Measurements from ENCODE around the gene STRIT1. TPM values are rescaled to one million over a fixed set of nuclear protein-coding genes. Genes with fewer than 3 reads are reported as not detected.
A peak's percentile ranks its signal among the peaks of the same experiment; 100 is the strongest.

The STRIT1 gene
- total and polyA plus RNA-seq, 9 of the 15 experiments (the other 6 are each of a cell fraction or from before 2014, with no cell fraction given) = not detected

DNA sequence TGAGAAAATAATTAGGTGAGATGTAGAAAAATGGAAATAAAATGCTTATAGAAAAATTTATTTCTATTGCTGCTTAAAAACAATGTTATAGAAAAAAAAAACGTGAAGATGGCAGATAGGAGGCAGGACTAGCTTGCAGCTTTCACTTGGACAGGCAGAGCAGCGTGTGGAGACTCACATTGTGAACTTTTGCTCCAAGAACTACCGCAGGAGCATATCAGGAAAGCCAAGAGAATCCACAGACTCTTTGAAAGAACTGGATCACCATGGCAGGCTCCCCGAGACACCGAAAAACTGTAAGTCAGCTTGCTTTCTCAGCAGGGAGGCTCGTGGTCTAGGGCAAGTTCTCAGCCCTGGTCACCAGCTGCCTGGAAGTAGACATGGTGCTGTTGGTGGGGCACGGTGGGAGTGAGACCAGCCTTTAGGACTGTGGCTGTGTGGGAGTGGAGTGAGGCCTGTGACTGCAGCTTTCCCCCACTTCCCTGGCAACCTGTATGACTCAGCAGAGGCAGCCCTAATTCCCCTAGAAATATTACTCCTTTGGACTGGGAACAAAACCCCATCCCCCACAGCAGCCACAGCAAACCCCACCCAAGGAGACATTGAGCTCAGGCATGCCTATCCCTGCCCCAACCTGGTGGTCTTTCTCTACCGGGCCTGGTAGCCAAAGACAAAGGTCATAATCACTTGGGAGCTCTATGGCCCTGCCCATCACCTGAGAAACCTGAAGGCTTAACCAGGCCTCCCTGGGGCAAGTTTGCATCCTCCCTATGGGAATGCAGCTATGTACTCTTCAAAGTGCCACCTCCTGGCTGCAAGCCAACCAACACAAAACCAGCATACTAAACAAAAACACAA, 22.8 kb downstream of the STRIT1 start (continued):
- TF ChIP-seq CBFA2T3 (IDR thresholded peaks at IDR 0.05) (peak; percentile 30), NR2C2 (CRISPR knock-in tag; IDR thresholded peaks at IDR 0.05) (no peak), NR2C2 (tag; IDR thresholded peaks at IDR 0.05) (0 out of 2 replicates have a peak, but pooled peaks have one; percentile 20), ARNT (IDR thresholded peaks at IDR 0.05) (no peak), TBL1XR1 (IDR thresholded peaks at IDR 0.05; ENCODE audit: low read length in 2 of 2) (0 out of 4 replicates have a peak, but pooled peaks of 1 of the 2 experiments have one; percentile 4), FIP1L1 (IDR thresholded peaks at IDR 0.05; ENCODE audit: low read depth, low read length, poor library complexity, severe bottlenecking) (no peak), SPI1 (IDR thresholded peaks at IDR 0.05; ENCODE audit: borderline replicate concordance, low read depth, low read length) (0 out of 2 replicates have a peak, but pooled peaks have one; percentile 54), NELFE (IDR thresholded peaks at IDR 0.05; ENCODE audit: insufficient read depth, insufficient read length) (no peak), ZNF316 (IDR thresholded peaks at IDR 0.05) (peak; percentile 64), HDGF (IDR thresholded peaks at IDR 0.05) (no peak), ZFX (CRISPR knock-in tag; IDR thresholded peaks at IDR 0.05) (peak; percentile 69), DMBX1 (CRISPR knock-in tag; IDR thresholded peaks at IDR 0.05; ENCODE audit: borderline replicate concordance) (peak; percentile 60; the same call in 1 of the 2 replicates), ZNF263 (CRISPR knock-in tag; IDR thresholded peaks at IDR 0.05; ENCODE audit: borderline replicate concordance) (no peak), RNF2 (IDR thresholded peaks at IDR 0.05) (peak; percentile 43; the same call in 1 of the 2 replicates), SMARCB1 (IDR thresholded peaks at IDR 0.05; ENCODE audit: insufficient read length, low read depth) (no peak), HDAC2 (IDR thresholded peaks at IDR 0.05) (0 out of 2 replicates have a peak, but pooled peaks have one; percentile 59)
- TF ChIP-seq, protein P1, sequence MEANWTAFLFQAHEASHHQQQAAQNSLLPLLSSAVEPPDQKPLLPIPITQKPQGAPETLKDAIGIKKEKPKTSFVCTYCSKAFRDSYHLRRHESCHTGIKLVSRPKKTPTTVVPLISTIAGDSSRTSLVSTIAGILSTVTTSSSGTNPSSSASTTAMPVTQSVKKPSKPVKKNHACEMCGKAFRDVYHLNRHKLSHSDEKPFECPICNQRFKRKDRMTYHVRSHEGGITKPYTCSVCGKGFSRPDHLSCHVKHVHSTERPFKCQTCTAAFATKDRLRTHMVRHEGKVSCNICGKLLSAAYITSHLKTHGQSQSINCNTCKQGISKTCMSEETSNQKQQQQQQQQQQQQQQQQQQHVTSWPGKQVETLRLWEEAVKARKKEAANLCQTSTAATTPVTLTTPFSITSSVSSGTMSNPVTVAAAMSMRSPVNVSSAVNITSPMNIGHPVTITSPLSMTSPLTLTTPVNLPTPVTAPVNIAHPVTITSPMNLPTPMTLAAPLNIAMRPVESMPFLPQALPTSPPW (CRISPR knock-in tag; IDR thresholded peaks at IDR 0.05) = peak; percentile 40; the same call in 1 of the 2 replicates
- TF ChIP-seq, protein P2, sequence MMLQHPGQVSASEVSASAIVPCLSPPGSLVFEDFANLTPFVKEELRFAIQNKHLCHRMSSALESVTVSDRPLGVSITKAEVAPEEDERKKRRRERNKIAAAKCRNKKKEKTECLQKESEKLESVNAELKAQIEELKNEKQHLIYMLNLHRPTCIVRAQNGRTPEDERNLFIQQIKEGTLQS (IDR thresholded peaks at IDR 0.05) = peak; percentile 61
- TF ChIP-seq, protein P2 (CRISPR knock-in tag; conservative IDR thresholded peaks at IDR 0.05) = no peak
- TF ChIP-seq, protein P3, sequence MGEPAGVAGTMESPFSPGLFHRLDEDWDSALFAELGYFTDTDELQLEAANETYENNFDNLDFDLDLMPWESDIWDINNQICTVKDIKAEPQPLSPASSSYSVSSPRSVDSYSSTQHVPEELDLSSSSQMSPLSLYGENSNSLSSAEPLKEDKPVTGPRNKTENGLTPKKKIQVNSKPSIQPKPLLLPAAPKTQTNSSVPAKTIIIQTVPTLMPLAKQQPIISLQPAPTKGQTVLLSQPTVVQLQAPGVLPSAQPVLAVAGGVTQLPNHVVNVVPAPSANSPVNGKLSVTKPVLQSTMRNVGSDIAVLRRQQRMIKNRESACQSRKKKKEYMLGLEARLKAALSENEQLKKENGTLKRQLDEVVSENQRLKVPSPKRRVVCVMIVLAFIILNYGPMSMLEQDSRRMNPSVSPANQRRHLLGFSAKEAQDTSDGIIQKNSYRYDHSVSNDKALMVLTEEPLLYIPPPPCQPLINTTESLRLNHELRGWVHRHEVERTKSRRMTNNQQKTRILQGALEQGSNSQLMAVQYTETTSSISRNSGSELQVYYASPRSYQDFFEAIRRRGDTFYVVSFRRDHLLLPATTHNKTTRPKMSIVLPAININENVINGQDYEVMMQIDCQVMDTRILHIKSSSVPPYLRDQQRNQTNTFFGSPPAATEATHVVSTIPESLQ (CRISPR knock-in tag; IDR thresholded peaks at IDR 0.05) = peak; percentile 46; the same call in 1 of the 2 replicates
- TF ChIP-seq, protein P4, sequence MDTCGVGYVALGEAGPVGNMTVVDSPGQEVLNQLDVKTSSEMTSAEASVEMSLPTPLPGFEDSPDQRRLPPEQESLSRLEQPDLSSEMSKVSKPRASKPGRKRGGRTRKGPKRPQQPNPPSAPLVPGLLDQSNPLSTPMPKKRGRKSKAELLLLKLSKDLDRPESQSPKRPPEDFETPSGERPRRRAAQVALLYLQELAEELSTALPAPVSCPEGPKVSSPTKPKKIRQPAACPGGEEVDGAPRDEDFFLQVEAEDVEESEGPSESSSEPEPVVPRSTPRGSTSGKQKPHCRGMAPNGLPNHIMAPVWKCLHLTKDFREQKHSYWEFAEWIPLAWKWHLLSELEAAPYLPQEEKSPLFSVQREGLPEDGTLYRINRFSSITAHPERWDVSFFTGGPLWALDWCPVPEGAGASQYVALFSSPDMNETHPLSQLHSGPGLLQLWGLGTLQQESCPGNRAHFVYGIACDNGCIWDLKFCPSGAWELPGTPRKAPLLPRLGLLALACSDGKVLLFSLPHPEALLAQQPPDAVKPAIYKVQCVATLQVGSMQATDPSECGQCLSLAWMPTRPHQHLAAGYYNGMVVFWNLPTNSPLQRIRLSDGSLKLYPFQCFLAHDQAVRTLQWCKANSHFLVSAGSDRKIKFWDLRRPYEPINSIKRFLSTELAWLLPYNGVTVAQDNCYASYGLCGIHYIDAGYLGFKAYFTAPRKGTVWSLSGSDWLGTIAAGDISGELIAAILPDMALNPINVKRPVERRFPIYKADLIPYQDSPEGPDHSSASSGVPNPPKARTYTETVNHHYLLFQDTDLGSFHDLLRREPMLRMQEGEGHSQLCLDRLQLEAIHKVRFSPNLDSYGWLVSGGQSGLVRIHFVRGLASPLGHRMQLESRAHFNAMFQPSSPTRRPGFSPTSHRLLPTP (IDR thresholded peaks at IDR 0.05; ENCODE audit: borderline replicate concordance, extremely low read depth, insufficient read length) = no peak
